SK-N-SH (cell line): Measurements from ENCODE around the gene ICE1. TPM values are rescaled to one million over a fixed set of nuclear protein-coding genes. Genes with fewer than 3 reads are reported as not detected.

ENCODE experiments used
- CTCF ChIA-PET: fragments of 300-600, 350-600 bp; formaldehyde crosslinking; extraction: SDS; loops from one replicate; lab custom pipeline; 2021; lab: Yijun Ruan, JAX
- POLR2A ChIA-PET: fragments of 350-600 bp; sonication (Branson Sonifier 250); formaldehyde crosslinking; extraction: SDS; loops from one replicate; lab custom pipeline; 2020; ENCODE audit warnings: antibody characterized with exemption, inconsistent platforms; lab: Yijun Ruan, JAX
- DNase-seq: peaks from one replicate; pipeline ENCODE4 v3.0.0; 2012
- H2AFZ ChIP-seq: fragments of 200-600 bp; sonication (generic); 2 replicates; pipeline ENCODE4 v1.8.1; 2016; ENCODE audit warnings: antibody characterized with exemption, mild to moderate bottlenecking, low read depth
- H3F3A ChIP-seq: fragments of 200-600 bp; sonication (generic); replicated peaks from 2 replicates; pipeline ENCODE3; 2016; ENCODE audit warnings: antibody characterized with exemption, mild to moderate bottlenecking; ENCODE audit not compliant: insufficient read depth
- H3K27ac ChIP-seq, 2 experiments: fragments of 200-500 bp in 1 of 2; fragments of 200-600 bp in 1 of 2; sonication (Bioruptor generic) in 1 of 2; sonication (generic), shearing (Covaris generic) in 1 of 2; 2 replicates each; pipeline versions ENCODE4 v1.5.1 to v1.6.1; 2014 to 2016; ENCODE audit warnings: low read depth in 2 of 2, inconsistent platforms in 1 of 2, low read length in 1 of 2, mild to moderate bottlenecking in 1 of 2, mixed read lengths in 1 of 2
- H3K27me3 ChIP-seq: fragments of 200-600 bp; sonication (generic), shearing (Covaris generic); 2 replicates; pipeline ENCODE4 v1.6.1; 2016; ENCODE audit warnings: mixed run types; ENCODE audit not compliant: insufficient read depth
- H3K36me3 ChIP-seq, 2 experiments: fragments of 200-500 bp in 1 of 2; fragments of 200-600 bp in 1 of 2; sonication (Bioruptor generic) in 1 of 2; sonication (generic) in 1 of 2; replicated peaks in 1 of 2; 2 replicates each; pipeline versions ENCODE3 to v1.5.1; 2014 to 2016; ENCODE audit warnings: low read length in 1 of 2, mild to moderate bottlenecking in 1 of 2; ENCODE audit not compliant: insufficient read depth in 2 of 2, control insufficient read depth in 1 of 2
- H3K4me1 ChIP-seq, 2 experiments: fragments of 200-500 bp in 1 of 2; fragments of 200-600 bp in 1 of 2; sonication (Bioruptor generic) in 1 of 2; sonication (generic), shearing (Covaris generic) in 1 of 2; 2 replicates each; pipeline versions ENCODE4 v1.5.1 to v1.6.1; 2014 to 2016; ENCODE audit warnings: low read depth in 1 of 2, low read length in 1 of 2, mixed run types in 1 of 2; ENCODE audit not compliant: insufficient read depth in 2 of 2, control insufficient read depth in 1 of 2
- H3K4me2 ChIP-seq: fragments of 200-600 bp; sonication (generic), shearing (Covaris generic); 2 replicates; pipeline ENCODE4 v1.6.1; 2017; ENCODE audit warnings: mixed run types
- H3K4me3 ChIP-seq, 2 experiments: fragments of 200-500 bp in 1 of 2; fragments of 200-600 bp in 1 of 2; sonication (Bioruptor generic) in 1 of 2; sonication (generic), shearing (Covaris generic) in 1 of 2; 2 replicates each; pipeline versions ENCODE4 v1.5.1 to v1.8.1; 2014 to 2016; ENCODE audit warnings: low read depth in 2 of 2, inconsistent platforms in 1 of 2, low read length in 1 of 2, mild to moderate bottlenecking in 1 of 2, mixed read lengths in 1 of 2, moderate library complexity in 1 of 2
- H3K79me2 ChIP-seq: fragments of 200-600 bp; sonication (generic); 2 replicates; pipeline ENCODE4 v1.8.1; 2017; ENCODE audit warnings: mild to moderate bottlenecking; ENCODE audit not compliant: insufficient read depth
- H3K9ac ChIP-seq: fragments of 200-600 bp; sonication (generic); 2 replicates; pipeline ENCODE4 v1.6.1; 2017; ENCODE audit warnings: mixed run types
- H3K9me2 ChIP-seq: fragments of 200-600 bp; sonication (generic); 2 replicates; pipeline ENCODE4 v1.6.1; 2017; ENCODE audit warnings: mixed run types
- H3K9me3 ChIP-seq: fragments of 200-600 bp; sonication (generic); 2 replicates; pipeline ENCODE4 v1.6.1; 2017; ENCODE audit warnings: mixed run types, mild to moderate bottlenecking, moderate library complexity
- H4K20me1 ChIP-seq: fragments of 200-600 bp; sonication (generic); 2 replicates; pipeline ENCODE4 v1.6.1; 2017; ENCODE audit warnings: mild to moderate bottlenecking, mixed run types; ENCODE audit not compliant: insufficient read depth
- CHD2 ChIP-seq: fragments of 150-350 bp; IDR thresholded peaks from 2 replicates; pipeline ENCODE4 v1.6.1; 2018; ENCODE audit warnings: low read length; ENCODE audit not compliant: partially characterized antibody
- EP300 ChIP-seq, 2 experiments: IDR thresholded peaks; 2 replicates each; pipeline versions ENCODE4 v1.4.0 to v1.6.1; 2012; ENCODE audit warnings: borderline replicate concordance in 1 of 2, low read depth in 1 of 2, low read length in 1 of 2
- FOXM1 ChIP-seq: IDR thresholded peaks from 2 replicates; pipeline ENCODE4 v1.4.0; 2012; ENCODE audit warnings: low read depth, mild to moderate bottlenecking
- GABPA ChIP-seq: IDR thresholded peaks from 2 replicates; pipeline ENCODE4 v1.4.0; 2012; ENCODE audit warnings: low read depth, mild to moderate bottlenecking
- MXI1 ChIP-seq: IDR thresholded peaks from 2 replicates; pipeline ENCODE4 v1.6.1; 2012; ENCODE audit warnings: mild to moderate bottlenecking, low read depth, low read length, improper control_type of control experiment
- NRF1 ChIP-seq: IDR thresholded peaks from 2 replicates; pipeline ENCODE4 v1.6.1; 2012; ENCODE audit warnings: low read depth, mild to moderate bottlenecking, low read length
- RAD21 ChIP-seq: IDR thresholded peaks from 2 replicates; pipeline ENCODE4 v1.6.1; 2012; ENCODE audit warnings: mild to moderate bottlenecking, low read length
- TAF1 ChIP-seq: IDR thresholded peaks from 2 replicates; pipeline ENCODE4 v1.6.1; 2012; ENCODE audit warnings: low read depth, mild to moderate bottlenecking, low read length, moderate library complexity, borderline replicate concordance
- TEAD4 ChIP-seq: IDR thresholded peaks from 2 replicates; pipeline ENCODE4 v1.4.0; 2012; ENCODE audit warnings: mild to moderate bottlenecking, borderline replicate concordance; ENCODE audit not compliant: insufficient read depth
- WGBS: methylation state at CpG from one replicate; pipeline ENCODE4 v1.1.6; 2017; ENCODE audit warnings: low lambda C conversion rate; 5-methylcytosine and 5-hydroxymethylcytosine counted together
- polyA plus RNA-seq, 3 experiments: library from polyadenylated mRNA; depleted of rRNA; stranded (reverse); fragments of >200 nt; gene quantifications; 2 replicates each; pipeline ENCODE4 v1.2.3, GENCODE V29; 2012
- TF ChIP-seq, protein P1 (sequence below): fragments of 150-350 bp; IDR thresholded peaks from 2 replicates; pipeline ENCODE4 v1.6.1; 2016; ENCODE audit warnings: mild to moderate bottlenecking, low read depth, low read length
- TF ChIP-seq, protein P2 (sequence below): IDR thresholded peaks from 2 replicates; pipeline ENCODE4; 2012
- TF ChIP-seq, protein P3 (sequence below): IDR thresholded peaks from 2 replicates; pipeline ENCODE4 v1.4.0; 2012; ENCODE audit warnings: low read depth, borderline replicate concordance
- TF ChIP-seq, protein P4 (sequence below): fragments of 150-350 bp; IDR thresholded peaks from 2 replicates; pipeline ENCODE4 v1.6.1; 2017; ENCODE audit warnings: antibody characterized with exemption, low read length, low read depth, borderline replicate concordance
- TF ChIP-seq, protein P5 (sequence below): IDR thresholded peaks from 2 replicates; pipeline ENCODE4 v1.6.1; 2012; ENCODE audit warnings: mild to moderate bottlenecking, low read depth, low read length, moderate library complexity
- TF ChIP-seq, protein P6 (sequence below): IDR thresholded peaks from 2 replicates; pipeline ENCODE4 v1.4.0; 2012; ENCODE audit warnings: low read depth

Gene ICE1
- polyA plus RNA-seq, 1 of the 3 experiments (the other 2 are of a cell fraction): 9.4 TPM

DNA sequence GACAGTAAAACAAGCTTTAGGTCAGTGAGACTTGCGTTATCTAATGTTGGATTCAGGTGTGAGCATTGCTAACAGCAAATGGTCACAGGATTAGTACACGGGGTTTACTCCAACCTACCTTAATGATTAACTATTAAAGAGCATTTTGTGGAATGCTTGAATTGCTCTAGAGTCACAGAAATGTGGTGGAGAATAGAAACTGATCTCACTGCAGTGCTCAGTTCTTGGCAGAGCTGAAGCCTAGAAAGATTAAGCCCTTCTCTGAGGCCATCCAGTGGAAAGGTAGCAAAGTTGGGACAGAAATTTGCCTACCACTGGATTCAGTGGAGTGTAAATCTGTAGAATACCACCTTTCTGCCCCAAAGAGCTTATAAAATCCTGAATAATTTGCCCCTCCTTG, 60.9 kb downstream of the ICE1 start:
- Histone ChIP-seq H4K20me1 (no peaks in the 10 kb centered on the region; the same call in 1 of the 2 replicates), H3K4me3 (no peak overlapping the region), H3K4me1 (no peaks in the 10 kb centered on the region), H3K27ac (no peak overlapping the region), H2AFZ (no peak overlapping the region), H3K9me2 (no peaks in the 10 kb centered on the region), H3K27me3 (no peaks in the 10 kb centered on the region), H3K9ac (no peak overlapping the region), H3F3A (no peaks in the 10 kb centered on the region), H3K36me3 (peaks cover 14 to 36% of the 10 kb centered on the region in 2 experiments), H3K79me2 (no peaks in the 10 kb centered on the region; the same call in 1 of the 2 replicates), H3K9me3 (no peaks in the 10 kb centered on the region), H3K4me2 (no peak overlapping the region)
- ChIA-PET POLR2A (interaction anchor here (0.9 kb wide), 1 partner anchor 13 kb away, joined by 3 read pairs; no protein-coding TSS in a partner anchor), CTCF (interaction anchor here (1.0 to 2.7 kb wide), 2 partner anchors 14 to 1042 kb away, joined by 3 to 10 read pairs; no protein-coding TSS in a partner anchor)
- DNase-seq: no peak
- TF ChIP-seq, protein P1, sequence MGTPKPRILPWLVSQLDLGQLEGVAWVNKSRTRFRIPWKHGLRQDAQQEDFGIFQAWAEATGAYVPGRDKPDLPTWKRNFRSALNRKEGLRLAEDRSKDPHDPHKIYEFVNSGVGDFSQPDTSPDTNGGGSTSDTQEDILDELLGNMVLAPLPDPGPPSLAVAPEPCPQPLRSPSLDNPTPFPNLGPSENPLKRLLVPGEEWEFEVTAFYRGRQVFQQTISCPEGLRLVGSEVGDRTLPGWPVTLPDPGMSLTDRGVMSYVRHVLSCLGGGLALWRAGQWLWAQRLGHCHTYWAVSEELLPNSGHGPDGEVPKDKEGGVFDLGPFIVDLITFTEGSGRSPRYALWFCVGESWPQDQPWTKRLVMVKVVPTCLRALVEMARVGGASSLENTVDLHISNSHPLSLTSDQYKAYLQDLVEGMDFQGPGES: no peak
- no peak for TF ChIP-seq TEAD4
- TF ChIP-seq, protein P2, sequence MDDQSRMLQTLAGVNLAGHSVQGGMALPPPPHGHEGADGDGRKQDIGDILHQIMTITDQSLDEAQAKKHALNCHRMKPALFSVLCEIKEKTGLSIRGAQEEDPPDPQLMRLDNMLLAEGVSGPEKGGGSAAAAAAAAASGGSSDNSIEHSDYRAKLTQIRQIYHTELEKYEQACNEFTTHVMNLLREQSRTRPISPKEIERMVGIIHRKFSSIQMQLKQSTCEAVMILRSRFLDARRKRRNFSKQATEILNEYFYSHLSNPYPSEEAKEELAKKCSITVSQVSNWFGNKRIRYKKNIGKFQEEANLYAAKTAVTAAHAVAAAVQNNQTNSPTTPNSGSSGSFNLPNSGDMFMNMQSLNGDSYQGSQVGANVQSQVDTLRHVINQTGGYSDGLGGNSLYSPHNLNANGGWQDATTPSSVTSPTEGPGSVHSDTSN: no peak
- no peak for TF ChIP-seq GABPA
- TF ChIP-seq TAF1: no peak
- no peak for TF ChIP-seq RAD21
- TF ChIP-seq, protein P3, sequence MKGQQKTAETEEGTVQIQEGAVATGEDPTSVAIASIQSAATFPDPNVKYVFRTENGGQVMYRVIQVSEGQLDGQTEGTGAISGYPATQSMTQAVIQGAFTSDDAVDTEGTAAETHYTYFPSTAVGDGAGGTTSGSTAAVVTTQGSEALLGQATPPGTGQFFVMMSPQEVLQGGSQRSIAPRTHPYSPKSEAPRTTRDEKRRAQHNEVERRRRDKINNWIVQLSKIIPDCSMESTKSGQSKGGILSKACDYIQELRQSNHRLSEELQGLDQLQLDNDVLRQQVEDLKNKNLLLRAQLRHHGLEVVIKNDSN: no peak
- TF ChIP-seq, protein P4, sequence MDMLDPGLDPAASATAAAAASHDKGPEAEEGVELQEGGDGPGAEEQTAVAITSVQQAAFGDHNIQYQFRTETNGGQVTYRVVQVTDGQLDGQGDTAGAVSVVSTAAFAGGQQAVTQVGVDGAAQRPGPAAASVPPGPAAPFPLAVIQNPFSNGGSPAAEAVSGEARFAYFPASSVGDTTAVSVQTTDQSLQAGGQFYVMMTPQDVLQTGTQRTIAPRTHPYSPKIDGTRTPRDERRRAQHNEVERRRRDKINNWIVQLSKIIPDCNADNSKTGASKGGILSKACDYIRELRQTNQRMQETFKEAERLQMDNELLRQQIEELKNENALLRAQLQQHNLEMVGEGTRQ: no peak
- TF ChIP-seq, protein P5, sequence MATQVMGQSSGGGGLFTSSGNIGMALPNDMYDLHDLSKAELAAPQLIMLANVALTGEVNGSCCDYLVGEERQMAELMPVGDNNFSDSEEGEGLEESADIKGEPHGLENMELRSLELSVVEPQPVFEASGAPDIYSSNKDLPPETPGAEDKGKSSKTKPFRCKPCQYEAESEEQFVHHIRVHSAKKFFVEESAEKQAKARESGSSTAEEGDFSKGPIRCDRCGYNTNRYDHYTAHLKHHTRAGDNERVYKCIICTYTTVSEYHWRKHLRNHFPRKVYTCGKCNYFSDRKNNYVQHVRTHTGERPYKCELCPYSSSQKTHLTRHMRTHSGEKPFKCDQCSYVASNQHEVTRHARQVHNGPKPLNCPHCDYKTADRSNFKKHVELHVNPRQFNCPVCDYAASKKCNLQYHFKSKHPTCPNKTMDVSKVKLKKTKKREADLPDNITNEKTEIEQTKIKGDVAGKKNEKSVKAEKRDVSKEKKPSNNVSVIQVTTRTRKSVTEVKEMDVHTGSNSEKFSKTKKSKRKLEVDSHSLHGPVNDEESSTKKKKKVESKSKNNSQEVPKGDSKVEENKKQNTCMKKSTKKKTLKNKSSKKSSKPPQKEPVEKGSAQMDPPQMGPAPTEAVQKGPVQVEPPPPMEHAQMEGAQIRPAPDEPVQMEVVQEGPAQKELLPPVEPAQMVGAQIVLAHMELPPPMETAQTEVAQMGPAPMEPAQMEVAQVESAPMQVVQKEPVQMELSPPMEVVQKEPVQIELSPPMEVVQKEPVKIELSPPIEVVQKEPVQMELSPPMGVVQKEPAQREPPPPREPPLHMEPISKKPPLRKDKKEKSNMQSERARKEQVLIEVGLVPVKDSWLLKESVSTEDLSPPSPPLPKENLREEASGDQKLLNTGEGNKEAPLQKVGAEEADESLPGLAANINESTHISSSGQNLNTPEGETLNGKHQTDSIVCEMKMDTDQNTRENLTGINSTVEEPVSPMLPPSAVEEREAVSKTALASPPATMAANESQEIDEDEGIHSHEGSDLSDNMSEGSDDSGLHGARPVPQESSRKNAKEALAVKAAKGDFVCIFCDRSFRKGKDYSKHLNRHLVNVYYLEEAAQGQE: no peak
- TF ChIP-seq, protein P6, sequence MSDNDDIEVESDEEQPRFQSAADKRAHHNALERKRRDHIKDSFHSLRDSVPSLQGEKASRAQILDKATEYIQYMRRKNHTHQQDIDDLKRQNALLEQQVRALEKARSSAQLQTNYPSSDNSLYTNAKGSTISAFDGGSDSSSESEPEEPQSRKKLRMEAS: no peak
- no peak for TF ChIP-seq NRF1
- TF ChIP-seq EP300 (IDR thresholded peaks at IDR 0.05; ENCODE audit: borderline replicate concordance in 1 of 2, low read depth in 1 of 2, low read length in 1 of 2): no peak
- TF ChIP-seq MXI1: no peak
- no peak for TF ChIP-seq CHD2
- TF ChIP-seq FOXM1: no peak
- 76% methylated on average over 2 of the region's 2 CpGs for WGBS
